K562 (cell line): Measurements from ENCODE around the gene SMAD5.

Source experiments
- CHD2 ChIP-seq: IDR thresholded peaks from 2 replicates; pipeline ENCODE4 v1.6.1; 2011; ENCODE audit warnings: low read depth, low read length
- CREB1 ChIP-seq, 2 experiments: sonication (generic) in 1 of 2; formaldehyde crosslinking in 1 of 2; IDR thresholded peaks; 2 replicates each; pipeline versions ENCODE4 v1.6.1 to v1.8.0; 2012 to 2022; ENCODE audit warnings: inconsistent platforms in 1 of 2, mild to moderate bottlenecking in 1 of 2, missing genetic modification reagents in 1 of 2, moderate library complexity in 1 of 2
- CTBP1 ChIP-seq: fragments of 450-650 bp; IDR thresholded peaks from 2 replicates; pipeline ENCODE4 v1.6.1; 2016; ENCODE audit warnings: borderline replicate concordance
- CTCF ChIP-seq, 3 experiments: IDR thresholded peaks in 2 of 3; conservative IDR thresholded peaks in 1 of 3; 2 replicates each; pipeline ENCODE4 v1.5.1; 2011 to 2012; ENCODE audit warnings: low read length in 3 of 3, mild to moderate bottlenecking in 3 of 3, control low read depth in 2 of 3, improper control_type of control experiment in 1 of 3, inconsistent platforms in 1 of 3, low read depth in 1 of 3, mixed read lengths in 1 of 3, moderate library complexity in 1 of 3; ENCODE audit not compliant: insufficient read depth in 2 of 3
- DPF2 ChIP-seq: fragments of 450-650 bp; IDR thresholded peaks from 2 replicates; pipeline ENCODE4 v1.6.1; 2016
- EP300 ChIP-seq: IDR thresholded peaks from 2 replicates; pipeline ENCODE4 v1.6.1; 2012; ENCODE audit warnings: low read length, improper control_type of control experiment
- ETS1 ChIP-seq: conservative IDR thresholded peaks from 2 replicates; pipeline ENCODE4 v1.6.1; 2011; ENCODE audit warnings: low read depth, mild to moderate bottlenecking, low read length; ENCODE audit not compliant: control insufficient read depth
- EZH2 ChIP-seq: IDR thresholded peaks from 2 replicates; pipeline ENCODE4 v1.6.1; 2012; ENCODE audit warnings: low read depth, mild to moderate bottlenecking, inconsistent platforms, low read length, borderline replicate concordance
- MTA3 ChIP-seq: fragments of 450-650 bp; formaldehyde crosslinking; IDR thresholded peaks from 2 replicates; pipeline ENCODE4 v1.6.1; 2017; ENCODE audit warnings: mild to moderate bottlenecking, borderline replicate concordance
- NBN ChIP-seq: fragments of 450-650 bp; IDR thresholded peaks from 2 replicates; pipeline ENCODE4 v1.6.1; 2016; ENCODE audit warnings: low read depth, mild to moderate bottlenecking
- NUFIP1 ChIP-seq: fragments of 450-650 bp; IDR thresholded peaks from 2 replicates; pipeline ENCODE4 v1.6.1; 2018; ENCODE audit not compliant: partially characterized antibody
- PCBP2 ChIP-seq: fragments of 200-400 bp; formaldehyde crosslinking; IDR thresholded peaks from 2 replicates; pipeline ENCODE4 v1.6.1; 2018; ENCODE audit warnings: low read length, low read depth, mild to moderate bottlenecking, moderate library complexity; ENCODE audit not compliant: poor library complexity, severe bottlenecking
- ZNF347 ChIP-seq: fragments of 450-650 bp; formaldehyde crosslinking; IDR thresholded peaks from 2 replicates; pipeline ENCODE4 v1.4.0; 2020; ENCODE audit warnings: low read depth, mild to moderate bottlenecking, moderate library complexity
- ZNF449 ChIP-seq: fragments of 250-450 bp; sonication (Bioruptor Pico); IDR thresholded peaks from 2 replicates; pipeline ENCODE4 v1.8.0; 2022; ENCODE audit warnings: moderate library complexity, mild to moderate bottlenecking, inconsistent platforms

GRCh38 chr5:136197462-136198142, 65.0 kb downstream of the SMAD5 start:
- TF ChIP-seq CTCF (IDR thresholded peaks at IDR 0.05 in 2 of 3, conservative IDR thresholded peaks at IDR 0.05 in 1 of 3; ENCODE audit: insufficient read depth in 2 of 3, low read depth in 1 of 3, low read length in 3 of 3) (no peak), NBN (no peak), DPF2 (no peak), ZNF347 (CRISPR knock-in tag) (no peak), CHD2 (no peak), EZH2 (no peak), NUFIP1 (no peak), ZNF449 (CRISPR knock-in tag) (no peak), CREB1 (IDR thresholded peaks at IDR 0.05) (no peak), CREB1 (CRISPR knock-in tag; IDR thresholded peaks at IDR 0.05) (no peak), MTA3 (no peak), ETS1 (no peak), PCBP2 (no peak), EP300 (no peak), CTBP1 (no peak)
